ENCODE data around the gene TTC39A.
A peak's percentile ranks its signal among the peaks of the same experiment; 100 is the strongest.

Gene TTC39A

GRCh38 chr1:51237351-51238033 lies 92.9 kb downstream of the TTC39A start:
- Histone ChIP-seq H2AFZ (ENCODE audit: low read length) (no peak overlapping the region), H3K9me2 (replicated peaks; ENCODE audit: low read depth, low read length) (no peaks in the 10 kb centered on the region), H3K9me3 (ENCODE audit: insufficient read depth, low read depth, low read length) (no peaks in the 10 kb centered on the region), H3K79me2 (ENCODE audit: insufficient read depth, low read length) (peaks cover 67% of the 10 kb centered on the region), H3K4me3 (ENCODE audit: low read length, poor library complexity, severe bottlenecking) (peak overlapping the region; percentile 84), H3K9ac (ENCODE audit: low read depth, low read length, poor library complexity, severe bottlenecking) (peak overlapping the region; percentile 88), H3K36me3 (ENCODE audit: insufficient read depth, low read length) (no peaks in the 10 kb centered on the region), H3K4me1 (ENCODE audit: insufficient read depth, low read length, poor library complexity, severe bottlenecking) (peaks cover 60% of the 10 kb centered on the region), H3K4me2 (ENCODE audit: low read depth, low read length, poor library complexity, severe bottlenecking) (peak overlapping the region; percentile 99), H3F3A (ENCODE audit: low read depth) (no peaks in the 10 kb centered on the region), H4K20me1 (ENCODE audit: insufficient read depth, low read length, poor library complexity, severe bottlenecking) (peaks cover 59% of the 10 kb centered on the region), H3K27me3 (ENCODE audit: insufficient read depth, low read length, poor library complexity, severe bottlenecking) (no peaks in the 10 kb centered on the region)
- no peak for TF ChIP-seq EZH2phosphoT487 (IDR thresholded peaks at IDR 0.05; ENCODE audit: borderline replicate concordance)
- TF ChIP-seq, protein P1, sequence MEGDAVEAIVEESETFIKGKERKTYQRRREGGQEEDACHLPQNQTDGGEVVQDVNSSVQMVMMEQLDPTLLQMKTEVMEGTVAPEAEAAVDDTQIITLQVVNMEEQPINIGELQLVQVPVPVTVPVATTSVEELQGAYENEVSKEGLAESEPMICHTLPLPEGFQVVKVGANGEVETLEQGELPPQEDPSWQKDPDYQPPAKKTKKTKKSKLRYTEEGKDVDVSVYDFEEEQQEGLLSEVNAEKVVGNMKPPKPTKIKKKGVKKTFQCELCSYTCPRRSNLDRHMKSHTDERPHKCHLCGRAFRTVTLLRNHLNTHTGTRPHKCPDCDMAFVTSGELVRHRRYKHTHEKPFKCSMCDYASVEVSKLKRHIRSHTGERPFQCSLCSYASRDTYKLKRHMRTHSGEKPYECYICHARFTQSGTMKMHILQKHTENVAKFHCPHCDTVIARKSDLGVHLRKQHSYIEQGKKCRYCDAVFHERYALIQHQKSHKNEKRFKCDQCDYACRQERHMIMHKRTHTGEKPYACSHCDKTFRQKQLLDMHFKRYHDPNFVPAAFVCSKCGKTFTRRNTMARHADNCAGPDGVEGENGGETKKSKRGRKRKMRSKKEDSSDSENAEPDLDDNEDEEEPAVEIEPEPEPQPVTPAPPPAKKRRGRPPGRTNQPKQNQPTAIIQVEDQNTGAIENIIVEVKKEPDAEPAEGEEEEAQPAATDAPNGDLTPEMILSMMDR (conservative IDR thresholded peaks at IDR 0.05; ENCODE audit: low read length), result no peak
